K562 (cell line): ENCODE measurements around the gene SLIRP. TPM values are rescaled to one million over a fixed set of nuclear protein-coding genes. Genes with fewer than 3 reads are reported as not detected.

Experiments
- CBFA2T2 ChIP-seq: fragments of 450-650 bp; conservative IDR thresholded peaks from 2 replicates; pipeline ENCODE4 v1.6.1; 2017; ENCODE audit warnings: mild to moderate bottlenecking
- ETV1 ChIP-seq: fragments of 450-650 bp; conservative IDR thresholded peaks from 2 replicates; pipeline ENCODE4 v1.6.1; 2016; ENCODE audit warnings: missing genetic modification characterization, control low read depth, low read depth, missing compliant biosample characterization
- HDGF ChIP-seq: fragments of 450-650 bp; IDR thresholded peaks from 2 replicates; pipeline ENCODE4 v1.6.1; 2016
- MCM3 ChIP-seq: fragments of 450-650 bp; IDR thresholded peaks from 2 replicates; pipeline ENCODE4 v1.6.1; 2016
- PTRF ChIP-seq: fragments of 450-650 bp; IDR thresholded peaks from 2 replicates; pipeline ENCODE4 v1.6.1; 2016; ENCODE audit warnings: mild to moderate bottlenecking, missing genetic modification characterization, missing compliant biosample characterization
- SRSF3 ChIP-seq: fragments of 200-400 bp; formaldehyde crosslinking; IDR thresholded peaks from 2 replicates; pipeline ENCODE4 v1.6.1; 2016; ENCODE audit warnings: mild to moderate bottlenecking, low read length, moderate library complexity; ENCODE audit not compliant: insufficient read depth
- STAT5B ChIP-seq: fragments of 250-450 bp; sonication (Bioruptor Pico); IDR thresholded peaks from 2 replicates; pipeline ENCODE4 v1.8.0; 2021; ENCODE audit warnings: mild to moderate bottlenecking, inconsistent platforms
- TAF15 ChIP-seq: fragments of 200-400 bp; formaldehyde crosslinking; IDR thresholded peaks from 2 replicates; pipeline ENCODE4 v1.6.1; 2017; ENCODE audit warnings: mild to moderate bottlenecking, low read depth, low read length, moderate library complexity
- TARDBP ChIP-seq: fragments of 450-650 bp; IDR thresholded peaks from 2 replicates; pipeline ENCODE4 v1.6.1; 2016
- TCF3 ChIP-seq: sonication (generic); formaldehyde crosslinking; IDR thresholded peaks from 2 replicates; pipeline ENCODE4 v1.4.0; 2020; ENCODE audit warnings: mild to moderate bottlenecking, missing genetic modification reagents
- polyA plus RNA-seq, 8 experiments: library from polyadenylated mRNA; depleted of rRNA in 4 of 8; stranded (reverse) in 5 of 8; unstranded in 3 of 8; fragments of >200 nt; fragmentation: Nextera tagmentation in 2 of 8; fragmentation: Illumina TruSeq in 1 of 8; extraction: Ambion mirVana in 2 of 8; extraction: Trizol in 1 of 8; gene quantifications; 2 replicates each; pipeline versions ENCODE4 v1.2.1 to v1.2.3, GENCODE V29; 2011 to 2014; ENCODE audit warnings: inconsistent platforms in 1 of 8, missing spikeins in 1 of 8
- total RNA-seq, 7 experiments: library from RNA; depleted of rRNA in 6 of 7; stranded (reverse); fragments of >200 nt in 6 of 7; fragmentation: Illumina TruSeq in 2 of 7; extraction: Trizol in 2 of 7; gene quantifications; 2 replicates each; pipeline versions ENCODE4 v1.2.1 to v1.2.3, GENCODE V29; 2011 to 2021; ENCODE audit warnings: low replicate concordance in 1 of 7
- TF ChIP-seq, protein P1 (sequence below): fragments of 450-650 bp; IDR thresholded peaks from 2 replicates; pipeline ENCODE4 v1.6.1; 2017; ENCODE audit warnings: antibody characterized with exemption
- TF ChIP-seq, protein P2 (sequence below): fragments of 450-650 bp; IDR thresholded peaks from 2 replicates; pipeline ENCODE4 v1.6.1; 2016; ENCODE audit warnings: mild to moderate bottlenecking
- TF ChIP-seq, protein P3 (sequence below): fragments of 450-650 bp; IDR thresholded peaks from 2 replicates; pipeline ENCODE4 v1.6.1; 2017; ENCODE audit warnings: mild to moderate bottlenecking, moderate library complexity
- TF ChIP-seq, protein P4 (sequence below), 2 experiments: fragments of 150-350 bp in 1 of 2; IDR thresholded peaks; 2 replicates each; pipeline ENCODE4 v1.6.1; 2012 to 2016; ENCODE audit warnings: low read depth in 2 of 2, low read length in 2 of 2, mild to moderate bottlenecking in 1 of 2, moderate library complexity in 1 of 2
- TF ChIP-seq, protein P5 (sequence below): fragments of 250-450 bp; sonication (Bioruptor Pico); IDR thresholded peaks from 2 replicates; pipeline ENCODE4 v1.4.0; 2020; ENCODE audit warnings: mild to moderate bottlenecking, moderate library complexity

SLIRP gene
- total and polyA plus RNA-seq, 9 of the 15 experiments (the other 6 are each of a cell fraction or from before 2014, with no cell fraction given): 251 to 1,905 (median 491) TPM

DNA sequence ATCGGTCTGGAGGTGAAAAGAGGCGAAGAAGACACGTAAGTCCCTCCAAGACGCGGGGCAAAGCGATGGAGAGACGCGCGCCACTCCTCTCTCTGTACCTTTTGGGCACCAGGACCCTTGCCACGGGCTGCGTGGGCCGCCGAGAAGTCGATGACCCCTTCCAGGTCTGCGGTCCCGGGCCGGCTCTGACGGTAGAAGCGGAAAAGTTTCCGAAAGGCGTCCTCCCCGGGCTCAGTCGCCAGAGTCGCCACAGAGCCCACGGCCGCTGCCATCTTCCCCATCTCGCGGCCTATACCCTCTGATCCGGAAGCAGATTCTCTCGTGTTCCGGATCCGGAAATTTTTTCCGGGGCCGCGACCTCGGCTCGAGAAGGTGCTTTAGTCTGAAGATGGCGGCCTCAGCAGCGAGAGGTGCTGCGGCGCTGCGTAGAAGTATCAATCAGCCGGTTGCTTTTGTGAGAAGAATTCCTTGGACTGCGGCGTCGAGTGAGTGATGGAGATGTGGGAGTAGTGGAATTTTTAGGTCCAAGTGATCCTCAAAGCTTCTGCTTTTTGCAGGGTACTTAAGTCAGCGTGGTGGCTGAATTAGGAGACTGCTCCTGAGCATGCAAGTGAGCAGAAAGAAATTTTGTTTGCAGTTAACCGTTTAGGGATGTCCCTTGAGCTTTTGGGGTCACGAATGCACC, at the start of gene SLIRP, which contains the start of gene ALKBH1 (continued):
- TF ChIP-seq, protein P1, sequence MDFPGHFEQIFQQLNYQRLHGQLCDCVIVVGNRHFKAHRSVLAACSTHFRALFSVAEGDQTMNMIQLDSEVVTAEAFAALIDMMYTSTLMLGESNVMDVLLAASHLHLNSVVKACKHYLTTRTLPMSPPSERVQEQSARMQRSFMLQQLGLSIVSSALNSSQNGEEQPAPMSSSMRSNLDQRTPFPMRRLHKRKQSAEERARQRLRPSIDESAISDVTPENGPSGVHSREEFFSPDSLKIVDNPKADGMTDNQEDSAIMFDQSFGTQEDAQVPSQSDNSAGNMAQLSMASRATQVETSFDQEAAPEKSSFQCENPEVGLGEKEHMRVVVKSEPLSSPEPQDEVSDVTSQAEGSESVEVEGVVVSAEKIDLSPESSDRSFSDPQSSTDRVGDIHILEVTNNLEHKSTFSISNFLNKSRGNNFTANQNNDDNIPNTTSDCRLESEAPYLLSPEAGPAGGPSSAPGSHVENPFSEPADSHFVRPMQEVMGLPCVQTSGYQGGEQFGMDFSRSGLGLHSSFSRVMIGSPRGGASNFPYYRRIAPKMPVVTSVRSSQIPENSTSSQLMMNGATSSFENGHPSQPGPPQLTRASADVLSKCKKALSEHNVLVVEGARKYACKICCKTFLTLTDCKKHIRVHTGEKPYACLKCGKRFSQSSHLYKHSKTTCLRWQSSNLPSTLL: no peak
- TF ChIP-seq, protein P2, sequence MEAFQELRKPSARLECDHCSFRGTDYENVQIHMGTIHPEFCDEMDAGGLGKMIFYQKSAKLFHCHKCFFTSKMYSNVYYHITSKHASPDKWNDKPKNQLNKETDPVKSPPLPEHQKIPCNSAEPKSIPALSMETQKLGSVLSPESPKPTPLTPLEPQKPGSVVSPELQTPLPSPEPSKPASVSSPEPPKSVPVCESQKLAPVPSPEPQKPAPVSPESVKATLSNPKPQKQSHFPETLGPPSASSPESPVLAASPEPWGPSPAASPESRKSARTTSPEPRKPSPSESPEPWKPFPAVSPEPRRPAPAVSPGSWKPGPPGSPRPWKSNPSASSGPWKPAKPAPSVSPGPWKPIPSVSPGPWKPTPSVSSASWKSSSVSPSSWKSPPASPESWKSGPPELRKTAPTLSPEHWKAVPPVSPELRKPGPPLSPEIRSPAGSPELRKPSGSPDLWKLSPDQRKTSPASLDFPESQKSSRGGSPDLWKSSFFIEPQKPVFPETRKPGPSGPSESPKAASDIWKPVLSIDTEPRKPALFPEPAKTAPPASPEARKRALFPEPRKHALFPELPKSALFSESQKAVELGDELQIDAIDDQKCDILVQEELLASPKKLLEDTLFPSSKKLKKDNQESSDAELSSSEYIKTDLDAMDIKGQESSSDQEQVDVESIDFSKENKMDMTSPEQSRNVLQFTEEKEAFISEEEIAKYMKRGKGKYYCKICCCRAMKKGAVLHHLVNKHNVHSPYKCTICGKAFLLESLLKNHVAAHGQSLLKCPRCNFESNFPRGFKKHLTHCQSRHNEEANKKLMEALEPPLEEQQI: no peak
- TF ChIP-seq HDGF: no peak
- no peak for TF ChIP-seq MCM3
- no peak for TF ChIP-seq STAT5B (CRISPR knock-in tag)
- no peak for TF ChIP-seq CBFA2T2
- TF ChIP-seq ETV1: peak; percentile 45; the same call in 1 of the 2 replicates
- TF ChIP-seq, protein P3, sequence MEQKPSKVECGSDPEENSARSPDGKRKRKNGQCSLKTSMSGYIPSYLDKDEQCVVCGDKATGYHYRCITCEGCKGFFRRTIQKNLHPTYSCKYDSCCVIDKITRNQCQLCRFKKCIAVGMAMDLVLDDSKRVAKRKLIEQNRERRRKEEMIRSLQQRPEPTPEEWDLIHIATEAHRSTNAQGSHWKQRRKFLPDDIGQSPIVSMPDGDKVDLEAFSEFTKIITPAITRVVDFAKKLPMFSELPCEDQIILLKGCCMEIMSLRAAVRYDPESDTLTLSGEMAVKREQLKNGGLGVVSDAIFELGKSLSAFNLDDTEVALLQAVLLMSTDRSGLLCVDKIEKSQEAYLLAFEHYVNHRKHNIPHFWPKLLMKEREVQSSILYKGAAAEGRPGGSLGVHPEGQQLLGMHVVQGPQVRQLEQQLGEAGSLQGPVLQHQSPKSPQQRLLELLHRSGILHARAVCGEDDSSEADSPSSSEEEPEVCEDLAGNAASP: no peak
- TF ChIP-seq, protein P4, sequence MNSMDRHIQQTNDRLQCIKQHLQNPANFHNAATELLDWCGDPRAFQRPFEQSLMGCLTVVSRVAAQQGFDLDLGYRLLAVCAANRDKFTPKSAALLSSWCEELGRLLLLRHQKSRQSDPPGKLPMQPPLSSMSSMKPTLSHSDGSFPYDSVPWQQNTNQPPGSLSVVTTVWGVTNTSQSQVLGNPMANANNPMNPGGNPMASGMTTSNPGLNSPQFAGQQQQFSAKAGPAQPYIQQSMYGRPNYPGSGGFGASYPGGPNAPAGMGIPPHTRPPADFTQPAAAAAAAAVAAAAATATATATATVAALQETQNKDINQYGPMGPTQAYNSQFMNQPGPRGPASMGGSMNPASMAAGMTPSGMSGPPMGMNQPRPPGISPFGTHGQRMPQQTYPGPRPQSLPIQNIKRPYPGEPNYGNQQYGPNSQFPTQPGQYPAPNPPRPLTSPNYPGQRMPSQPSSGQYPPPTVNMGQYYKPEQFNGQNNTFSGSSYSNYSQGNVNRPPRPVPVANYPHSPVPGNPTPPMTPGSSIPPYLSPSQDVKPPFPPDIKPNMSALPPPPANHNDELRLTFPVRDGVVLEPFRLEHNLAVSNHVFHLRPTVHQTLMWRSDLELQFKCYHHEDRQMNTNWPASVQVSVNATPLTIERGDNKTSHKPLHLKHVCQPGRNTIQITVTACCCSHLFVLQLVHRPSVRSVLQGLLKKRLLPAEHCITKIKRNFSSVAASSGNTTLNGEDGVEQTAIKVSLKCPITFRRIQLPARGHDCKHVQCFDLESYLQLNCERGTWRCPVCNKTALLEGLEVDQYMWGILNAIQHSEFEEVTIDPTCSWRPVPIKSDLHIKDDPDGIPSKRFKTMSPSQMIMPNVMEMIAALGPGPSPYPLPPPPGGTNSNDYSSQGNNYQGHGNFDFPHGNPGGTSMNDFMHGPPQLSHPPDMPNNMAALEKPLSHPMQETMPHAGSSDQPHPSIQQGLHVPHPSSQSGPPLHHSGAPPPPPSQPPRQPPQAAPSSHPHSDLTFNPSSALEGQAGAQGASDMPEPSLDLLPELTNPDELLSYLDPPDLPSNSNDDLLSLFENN (IDR thresholded peaks at IDR 0.05; ENCODE audit: low read depth in 2 of 2, low read length in 2 of 2): no peak
- no peak for TF ChIP-seq TAF15
- no peak for TF ChIP-seq SRSF3
- no peak for TF ChIP-seq TCF3 (CRISPR knock-in tag)
- TF ChIP-seq TARDBP: no peak
- TF ChIP-seq, protein P5, sequence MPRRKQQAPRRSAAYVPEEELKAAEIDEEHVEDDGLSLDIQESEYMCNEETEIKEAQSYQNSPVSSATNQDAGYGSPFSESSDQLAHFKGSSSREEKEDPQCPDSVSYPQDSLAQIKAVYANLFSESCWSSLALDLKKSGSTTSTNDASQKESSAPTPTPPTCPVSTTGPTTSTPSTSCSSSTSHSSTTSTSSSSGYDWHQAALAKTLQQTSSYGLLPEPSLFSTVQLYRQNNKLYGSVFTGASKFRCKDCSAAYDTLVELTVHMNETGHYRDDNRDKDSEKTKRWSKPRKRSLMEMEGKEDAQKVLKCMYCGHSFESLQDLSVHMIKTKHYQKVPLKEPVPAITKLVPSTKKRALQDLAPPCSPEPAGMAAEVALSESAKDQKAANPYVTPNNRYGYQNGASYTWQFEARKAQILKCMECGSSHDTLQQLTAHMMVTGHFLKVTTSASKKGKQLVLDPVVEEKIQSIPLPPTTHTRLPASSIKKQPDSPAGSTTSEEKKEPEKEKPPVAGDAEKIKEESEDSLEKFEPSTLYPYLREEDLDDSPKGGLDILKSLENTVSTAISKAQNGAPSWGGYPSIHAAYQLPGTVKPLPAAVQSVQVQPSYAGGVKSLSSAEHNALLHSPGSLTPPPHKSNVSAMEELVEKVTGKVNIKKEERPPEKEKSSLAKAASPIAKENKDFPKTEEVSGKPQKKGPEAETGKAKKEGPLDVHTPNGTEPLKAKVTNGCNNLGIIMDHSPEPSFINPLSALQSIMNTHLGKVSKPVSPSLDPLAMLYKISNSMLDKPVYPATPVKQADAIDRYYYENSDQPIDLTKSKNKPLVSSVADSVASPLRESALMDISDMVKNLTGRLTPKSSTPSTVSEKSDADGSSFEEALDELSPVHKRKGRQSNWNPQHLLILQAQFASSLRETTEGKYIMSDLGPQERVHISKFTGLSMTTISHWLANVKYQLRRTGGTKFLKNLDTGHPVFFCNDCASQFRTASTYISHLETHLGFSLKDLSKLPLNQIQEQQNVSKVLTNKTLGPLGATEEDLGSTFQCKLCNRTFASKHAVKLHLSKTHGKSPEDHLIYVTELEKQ: no peak
- TF ChIP-seq PTRF: no peak
